ENCODE data around the gene ZNF227. TPM values are rescaled to one million over a fixed set of nuclear protein-coding genes. Genes with fewer than 3 reads are reported as not detected.
"Not testable (repeated sequence)": the region's sequence is repeated elsewhere in the genome, so short reads cannot be mapped to it uniquely, and the experiment has no call there.

ZNF227 gene
- total RNA-seq, 1 donor from 2014 or later: 22.6 TPM

DNA sequence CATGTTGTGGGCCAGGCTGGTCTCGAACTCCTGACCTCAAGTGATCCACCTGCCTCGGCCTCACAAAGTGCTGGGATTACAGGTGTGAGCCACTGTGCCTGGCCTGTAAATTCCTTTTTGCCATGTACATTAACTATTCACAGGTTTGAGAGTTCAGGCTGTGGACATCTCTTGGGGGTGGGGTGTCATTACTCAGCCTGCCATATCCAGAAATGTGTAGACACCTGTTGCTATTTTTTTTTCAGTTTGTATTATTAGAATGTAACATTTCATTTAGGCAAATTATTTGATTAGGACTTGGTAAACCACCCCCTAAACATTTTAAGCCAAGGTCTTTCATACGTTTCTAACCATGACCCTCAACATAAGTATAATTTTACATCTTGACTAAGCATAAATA, 20.5 kb downstream of the ZNF227 start:
- no peaks in the 10 kb centered on the region for H3K27me3 Mint-ChIP-seq (ENCODE audit: unreplicated experiment)
- H3K36me3 Mint-ChIP-seq (ENCODE audit: unreplicated experiment): peaks cover 84% of the 10 kb centered on the region
- TF ChIP-seq, protein P1, sequence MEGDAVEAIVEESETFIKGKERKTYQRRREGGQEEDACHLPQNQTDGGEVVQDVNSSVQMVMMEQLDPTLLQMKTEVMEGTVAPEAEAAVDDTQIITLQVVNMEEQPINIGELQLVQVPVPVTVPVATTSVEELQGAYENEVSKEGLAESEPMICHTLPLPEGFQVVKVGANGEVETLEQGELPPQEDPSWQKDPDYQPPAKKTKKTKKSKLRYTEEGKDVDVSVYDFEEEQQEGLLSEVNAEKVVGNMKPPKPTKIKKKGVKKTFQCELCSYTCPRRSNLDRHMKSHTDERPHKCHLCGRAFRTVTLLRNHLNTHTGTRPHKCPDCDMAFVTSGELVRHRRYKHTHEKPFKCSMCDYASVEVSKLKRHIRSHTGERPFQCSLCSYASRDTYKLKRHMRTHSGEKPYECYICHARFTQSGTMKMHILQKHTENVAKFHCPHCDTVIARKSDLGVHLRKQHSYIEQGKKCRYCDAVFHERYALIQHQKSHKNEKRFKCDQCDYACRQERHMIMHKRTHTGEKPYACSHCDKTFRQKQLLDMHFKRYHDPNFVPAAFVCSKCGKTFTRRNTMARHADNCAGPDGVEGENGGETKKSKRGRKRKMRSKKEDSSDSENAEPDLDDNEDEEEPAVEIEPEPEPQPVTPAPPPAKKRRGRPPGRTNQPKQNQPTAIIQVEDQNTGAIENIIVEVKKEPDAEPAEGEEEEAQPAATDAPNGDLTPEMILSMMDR (IDR thresholded peaks at IDR 0.05): no peak
- H3K27ac Mint-ChIP-seq (ENCODE audit: unreplicated experiment): no peak overlapping the region
- no peak for DNase-seq (ENCODE audit: extremely low spot score, unreplicated experiment)
- peaks cover 44% of the 10 kb centered on the region for H3K9me3 Mint-ChIP-seq (ENCODE audit: unreplicated experiment)
- no peaks in the 10 kb centered on the region for H3K4me1 Mint-ChIP-seq (ENCODE audit: unreplicated experiment)
- no peak overlapping the region for H3K4me3 Mint-ChIP-seq (ENCODE audit: unreplicated experiment)

DNA sequence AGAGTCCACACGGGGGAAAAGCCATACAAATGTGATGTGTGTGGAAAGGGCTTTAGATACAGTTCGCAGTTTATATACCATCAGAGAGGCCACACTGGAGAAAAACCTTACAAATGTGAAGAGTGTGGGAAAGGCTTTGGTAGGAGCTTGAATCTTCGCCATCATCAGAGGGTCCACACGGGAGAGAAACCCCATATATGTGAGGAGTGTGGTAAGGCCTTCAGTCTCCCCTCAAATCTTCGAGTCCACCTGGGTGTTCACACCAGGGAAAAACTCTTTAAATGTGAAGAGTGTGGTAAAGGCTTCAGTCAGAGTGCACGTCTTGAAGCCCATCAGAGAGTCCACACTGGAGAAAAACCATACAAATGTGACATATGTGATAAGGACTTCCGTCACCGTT, 24.1 kb downstream of the ZNF227 start:
- TF ChIP-seq, protein P1 (IDR thresholded peaks at IDR 0.05): no peak
- H3K4me1 Mint-ChIP-seq (ENCODE audit: unreplicated experiment): no peaks in the 10 kb centered on the region
- no peak overlapping the region for H3K4me3 Mint-ChIP-seq (ENCODE audit: unreplicated experiment)
- no peaks in the 10 kb centered on the region for H3K27me3 Mint-ChIP-seq (ENCODE audit: unreplicated experiment)
- H3K27ac Mint-ChIP-seq (ENCODE audit: unreplicated experiment): no peak overlapping the region
- H3K9me3 Mint-ChIP-seq (ENCODE audit: unreplicated experiment): peaks cover 43% of the 10 kb centered on the region
- H3K36me3 Mint-ChIP-seq (ENCODE audit: unreplicated experiment): peaks cover 71% of the 10 kb centered on the region
- DNase-seq (ENCODE audit: extremely low spot score, unreplicated experiment): no peak

DNA sequence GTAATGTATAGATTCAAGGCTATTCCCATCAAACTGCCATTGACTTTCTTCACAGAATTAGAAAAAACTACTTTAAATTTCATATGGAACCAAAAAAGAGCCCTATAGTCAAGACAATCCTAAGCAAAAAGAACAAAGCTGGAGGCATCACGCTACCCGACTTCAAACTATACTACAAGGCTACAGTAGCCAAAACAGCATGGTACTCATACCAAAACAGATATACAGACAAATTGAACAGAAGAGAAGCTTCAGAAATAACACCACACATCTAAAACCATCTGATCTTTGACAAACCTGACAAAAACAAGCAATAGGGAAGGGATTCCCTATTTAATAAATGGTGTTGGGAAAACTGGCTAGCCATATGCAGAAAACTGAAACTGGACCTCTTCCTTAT, 40.0 kb downstream of the ZNF227 start:
- not testable (repeated sequence) for H3K27me3 Mint-ChIP-seq (ENCODE audit: unreplicated experiment); H3K27ac Mint-ChIP-seq (ENCODE audit: unreplicated experiment); DNase-seq (ENCODE audit: extremely low spot score, unreplicated experiment); H3K4me3 Mint-ChIP-seq (ENCODE audit: unreplicated experiment); H3K4me1 Mint-ChIP-seq (ENCODE audit: unreplicated experiment)
- peaks cover 71% of the 10 kb centered on the region for H3K36me3 Mint-ChIP-seq (ENCODE audit: unreplicated experiment)
- peaks cover 64% of the 10 kb centered on the region for H3K9me3 Mint-ChIP-seq (ENCODE audit: unreplicated experiment)

DNA sequence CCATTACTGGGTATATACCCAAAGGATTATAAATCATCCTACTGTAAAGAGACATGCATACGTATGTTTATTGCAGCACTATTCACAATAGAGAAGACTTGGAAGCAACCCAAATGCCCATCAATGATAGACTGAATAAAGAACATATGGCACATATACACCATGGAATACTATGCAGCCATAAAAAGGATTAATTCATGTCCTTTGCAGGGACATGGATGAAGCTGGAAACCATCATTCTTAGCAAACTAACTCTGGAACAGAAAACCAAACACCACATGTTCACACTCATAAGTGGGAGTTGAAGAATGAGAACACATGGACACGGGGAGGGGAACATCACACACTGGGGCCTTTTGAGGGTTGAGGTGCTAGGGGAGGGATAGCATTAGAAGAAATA, 41.1 kb downstream of the ZNF227 start:
- peaks cover 68% of the 10 kb centered on the region for H3K36me3 Mint-ChIP-seq (ENCODE audit: unreplicated experiment)
- not testable (repeated sequence) for DNase-seq (ENCODE audit: extremely low spot score, unreplicated experiment); H3K27me3 Mint-ChIP-seq (ENCODE audit: unreplicated experiment); H3K27ac Mint-ChIP-seq (ENCODE audit: unreplicated experiment); H3K4me1 Mint-ChIP-seq (ENCODE audit: unreplicated experiment); H3K4me3 Mint-ChIP-seq (ENCODE audit: unreplicated experiment)
- H3K9me3 Mint-ChIP-seq (ENCODE audit: unreplicated experiment): peaks cover 73% of the 10 kb centered on the region

DNA sequence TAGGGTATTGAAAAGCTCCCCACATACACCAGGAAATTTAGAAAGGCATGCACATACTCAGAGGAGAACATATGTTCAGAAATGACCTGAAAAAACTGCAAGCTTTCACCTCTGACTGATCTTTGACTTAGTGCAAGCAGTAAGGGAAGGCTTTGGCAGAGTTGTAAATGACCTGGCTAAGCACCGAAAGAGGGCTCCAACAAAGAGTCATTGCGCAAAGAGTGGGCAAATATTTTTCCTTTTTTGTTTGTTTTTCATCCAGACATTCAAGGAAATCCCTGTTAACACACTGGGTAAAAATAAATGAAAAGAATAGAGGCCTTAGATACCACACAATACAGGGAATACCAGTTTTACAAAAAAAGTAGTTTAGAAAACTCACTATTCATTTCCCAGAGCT, 42.2 kb downstream of the ZNF227 start:
- DNase-seq (ENCODE audit: extremely low spot score, unreplicated experiment): no peak
- TF ChIP-seq, protein P1 (IDR thresholded peaks at IDR 0.05): no peak
- no peak overlapping the region for H3K4me3 Mint-ChIP-seq (ENCODE audit: unreplicated experiment)
- peaks cover 73% of the 10 kb centered on the region for H3K9me3 Mint-ChIP-seq (ENCODE audit: unreplicated experiment)
- H3K4me1 Mint-ChIP-seq (ENCODE audit: unreplicated experiment): peaks cover 6% of the 10 kb centered on the region
- no peak overlapping the region for H3K27ac Mint-ChIP-seq (ENCODE audit: unreplicated experiment)
- no peaks in the 10 kb centered on the region for H3K27me3 Mint-ChIP-seq (ENCODE audit: unreplicated experiment)
- H3K36me3 Mint-ChIP-seq (ENCODE audit: unreplicated experiment): peaks cover 63% of the 10 kb centered on the region

DNA sequence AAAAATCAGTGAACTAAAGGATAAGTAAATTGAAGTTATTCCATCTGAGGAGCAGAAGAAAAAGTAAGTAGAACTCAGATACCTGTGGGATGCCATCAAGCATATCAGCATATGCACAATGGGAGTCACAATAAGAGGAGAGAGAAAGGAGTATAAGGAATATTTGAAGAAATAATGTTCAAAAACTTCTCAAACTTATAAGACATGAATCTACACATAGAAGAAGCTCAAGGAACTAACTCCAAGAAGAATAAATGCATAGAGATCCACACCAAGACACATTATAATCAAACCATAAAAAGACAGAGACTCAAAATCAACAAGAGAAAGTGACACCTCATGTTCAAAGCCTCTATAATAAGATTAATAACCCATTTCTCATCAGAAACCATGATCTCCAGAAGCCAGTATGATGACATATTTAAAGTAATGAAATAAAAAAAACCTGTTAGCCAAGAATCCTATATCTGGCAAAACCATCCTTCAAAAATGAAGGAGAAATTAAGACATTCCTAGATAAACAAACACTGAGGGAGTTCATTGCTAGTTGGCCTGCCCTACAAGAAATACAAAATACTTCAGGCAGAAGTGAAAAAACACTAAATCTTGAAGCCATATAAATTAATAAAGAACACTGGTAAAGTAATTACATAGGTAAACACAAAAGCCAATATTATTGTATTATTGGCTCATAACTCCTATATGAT, 43.5 kb downstream of the ZNF227 start:
- peaks cover 49% of the 10 kb centered on the region for H3K36me3 Mint-ChIP-seq (ENCODE audit: unreplicated experiment)
- no peaks in the 10 kb centered on the region for H3K27me3 Mint-ChIP-seq (ENCODE audit: unreplicated experiment)
- peaks cover 59% of the 10 kb centered on the region for H3K9me3 Mint-ChIP-seq (ENCODE audit: unreplicated experiment)
- no peak for DNase-seq (ENCODE audit: extremely low spot score, unreplicated experiment)
- H3K27ac Mint-ChIP-seq (ENCODE audit: unreplicated experiment): no peak overlapping the region
- H3K4me1 Mint-ChIP-seq (ENCODE audit: unreplicated experiment): peaks cover 18% of the 10 kb centered on the region
- TF ChIP-seq, protein P1 (IDR thresholded peaks at IDR 0.05): no peak
- no peak overlapping the region for H3K4me3 Mint-ChIP-seq (ENCODE audit: unreplicated experiment)
